Measurements from ENCODE around the gene TNPO2.

The TNPO2 gene

DNA sequence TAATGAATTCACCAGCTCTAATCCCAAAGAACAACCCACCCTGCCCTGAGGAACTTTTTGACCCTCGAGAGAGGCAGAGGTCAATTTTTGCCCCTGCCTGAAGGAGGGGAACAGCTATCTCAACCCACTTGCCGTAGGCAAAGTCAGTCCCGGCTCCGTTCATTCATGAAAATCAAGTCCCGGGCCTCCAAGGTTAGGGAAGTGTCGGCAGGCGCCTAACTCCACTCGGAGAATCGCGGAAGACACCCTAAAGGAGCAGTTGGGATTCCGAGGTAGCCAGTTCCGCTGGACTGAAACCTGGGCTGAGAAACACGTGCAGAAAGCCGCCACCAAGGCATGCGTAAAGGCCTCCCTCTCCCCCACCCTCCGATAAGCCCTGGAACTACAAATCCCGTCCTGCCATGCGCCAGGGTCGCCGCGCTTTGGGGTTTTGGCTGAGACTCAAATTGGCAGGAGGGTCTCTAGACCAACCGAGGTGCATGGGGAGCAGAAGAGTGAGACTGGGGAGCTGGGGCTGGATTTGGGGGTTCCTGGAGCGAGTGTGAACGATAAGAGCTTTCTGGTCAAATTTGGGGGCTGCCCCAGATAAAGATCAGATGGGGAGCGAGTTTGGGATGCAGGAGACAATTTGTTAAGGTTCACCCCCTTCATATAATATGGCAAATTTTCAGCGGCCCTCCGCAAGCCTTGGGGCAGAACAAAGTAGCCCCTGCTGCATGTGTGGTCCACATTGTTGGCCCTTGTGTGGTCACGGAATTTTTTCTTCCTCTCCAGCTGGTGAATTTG, at the start of gene TNPO2:
Gene TNPO2, minus strand, starts transcription at position 292 of the 786 bp plus-strand sequence. CDS start 2,955 bp downstream, outside the sequence.
- Histone ChIP-seq H3K27me3 (replicated peaks; ENCODE audit: control insufficient read depth, insufficient read depth, low read length) (no peaks in the 10 kb centered on the region), H3K36me3 (ENCODE audit: control insufficient read depth, insufficient read depth, low read length, severe bottlenecking) (peaks cover 12% of the 10 kb centered on the region), H3K9ac (ENCODE audit: low read length) (peak within 1 kb of the TSS; percentile 99), H3K4me3 (ENCODE audit: low read length) (peak within 1 kb of the TSS; percentile 97), H3K9me3 (ENCODE audit: control insufficient read depth, low read length) (no peaks in the 10 kb centered on the region), H3K4me1 (ENCODE audit: control insufficient read depth, insufficient read depth, low read length) (peaks cover 29% of the 10 kb centered on the region)
- peak; percentile 70 for DNase-seq (ENCODE audit: low read depth)

DNA sequence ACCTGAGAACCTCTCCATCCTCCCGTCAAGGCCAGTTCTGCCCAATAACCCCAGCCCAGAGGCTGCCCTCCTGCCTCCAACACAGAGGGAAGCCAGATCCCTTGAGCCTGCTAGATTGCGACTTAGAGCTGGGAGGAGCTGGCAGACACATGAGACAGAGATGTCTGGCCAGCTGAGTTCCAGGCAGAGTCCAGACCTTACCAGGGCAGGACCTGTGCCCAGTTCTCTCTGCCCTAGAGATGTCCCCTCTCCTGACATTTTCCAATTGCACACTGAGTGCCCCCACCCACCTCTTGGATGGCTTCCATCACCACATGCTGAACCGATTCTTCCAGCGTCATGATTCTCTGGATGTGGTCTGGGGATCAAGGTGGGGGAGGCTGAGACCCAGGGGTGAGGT, 48.6 kb upstream of the TNPO2 start:
- Histone ChIP-seq H3K4me3 (ENCODE audit: low read length) (no peak overlapping the region), H3K27me3 (replicated peaks; ENCODE audit: control insufficient read depth, insufficient read depth, low read length) (no peaks in the 10 kb centered on the region), H3K4me1 (ENCODE audit: control insufficient read depth, insufficient read depth, low read length) (peaks cover 37% of the 10 kb centered on the region), H3K9ac (ENCODE audit: low read length) (peak overlapping the region; percentile 92), H3K36me3 (ENCODE audit: control insufficient read depth, insufficient read depth, low read length, severe bottlenecking) (peaks cover 19% of the 10 kb centered on the region), H3K9me3 (ENCODE audit: control insufficient read depth, low read length) (no peaks in the 10 kb centered on the region)
- DNase-seq (ENCODE audit: low read depth), result no peak

DNA sequence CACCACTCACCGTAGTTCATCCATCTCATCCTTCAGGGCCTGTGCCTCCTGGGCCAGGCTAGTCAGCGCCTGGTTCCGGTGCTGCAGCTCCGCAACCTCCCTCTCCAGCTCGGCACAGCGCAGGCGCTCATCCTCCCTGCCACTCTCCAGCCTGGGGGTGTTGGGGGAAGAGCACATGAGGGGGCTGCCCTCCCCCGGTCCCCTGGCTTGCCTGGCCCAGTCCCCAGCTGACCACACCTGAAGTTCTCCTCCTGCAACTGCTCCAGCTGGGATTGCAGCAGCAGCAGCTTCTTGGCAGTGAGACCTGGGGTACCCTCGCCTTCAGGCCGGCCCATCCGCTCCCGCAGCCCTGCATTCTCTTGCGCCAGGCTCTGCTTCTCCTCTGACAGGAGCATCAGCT, 47.2 kb upstream of the TNPO2 start:
- Histone ChIP-seq H3K9ac (ENCODE audit: low read length) (no peak overlapping the region), H3K4me1 (ENCODE audit: control insufficient read depth, insufficient read depth, low read length) (peaks cover 35% of the 10 kb centered on the region), H3K4me3 (ENCODE audit: low read length) (no peak overlapping the region), H3K9me3 (ENCODE audit: control insufficient read depth, low read length) (no peaks in the 10 kb centered on the region), H3K27me3 (replicated peaks; ENCODE audit: control insufficient read depth, insufficient read depth, low read length) (no peaks in the 10 kb centered on the region), H3K36me3 (ENCODE audit: control insufficient read depth, insufficient read depth, low read length, severe bottlenecking) (peaks cover 23% of the 10 kb centered on the region)
- DNase-seq (ENCODE audit: low read depth), result no peak

DNA sequence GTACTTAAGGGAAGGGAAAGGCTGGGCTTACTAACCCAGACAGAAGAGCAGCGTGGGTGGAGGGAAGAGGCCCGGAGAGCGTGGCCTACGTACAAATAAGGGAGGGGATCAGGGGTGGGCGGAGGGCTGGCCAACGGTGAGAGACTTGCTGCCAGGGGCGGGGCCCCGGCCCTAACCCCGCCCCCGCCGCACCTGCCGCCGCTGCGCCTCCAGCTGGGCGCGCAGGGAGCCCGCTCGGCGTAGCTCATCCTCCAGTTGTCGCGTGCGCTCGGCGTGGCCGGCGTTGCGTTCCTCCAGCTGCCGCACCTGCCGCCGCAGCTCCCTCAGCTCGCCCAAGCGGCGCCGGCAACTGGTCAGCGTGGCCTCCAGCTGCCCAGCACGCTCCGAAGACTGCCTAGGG, 46.0 kb upstream of the TNPO2 start:
- H3K36me3 ChIP-seq (ENCODE audit: control insufficient read depth, insufficient read depth, low read length, severe bottlenecking), result peaks cover 34% of the 10 kb centered on the region
- no peaks in the 10 kb centered on the region for H3K9me3 ChIP-seq (ENCODE audit: control insufficient read depth, low read length)
- H3K4me1 ChIP-seq (ENCODE audit: control insufficient read depth, insufficient read depth, low read length), result peaks cover 29% of the 10 kb centered on the region
- H3K27me3 ChIP-seq (replicated peaks; ENCODE audit: control insufficient read depth, insufficient read depth, low read length), result no peaks in the 10 kb centered on the region
- no peak overlapping the region for H3K9ac ChIP-seq (ENCODE audit: low read length)
- DNase-seq (ENCODE audit: low read depth), result no peak
- H3K4me3 ChIP-seq (ENCODE audit: low read length), result no peak overlapping the region

DNA sequence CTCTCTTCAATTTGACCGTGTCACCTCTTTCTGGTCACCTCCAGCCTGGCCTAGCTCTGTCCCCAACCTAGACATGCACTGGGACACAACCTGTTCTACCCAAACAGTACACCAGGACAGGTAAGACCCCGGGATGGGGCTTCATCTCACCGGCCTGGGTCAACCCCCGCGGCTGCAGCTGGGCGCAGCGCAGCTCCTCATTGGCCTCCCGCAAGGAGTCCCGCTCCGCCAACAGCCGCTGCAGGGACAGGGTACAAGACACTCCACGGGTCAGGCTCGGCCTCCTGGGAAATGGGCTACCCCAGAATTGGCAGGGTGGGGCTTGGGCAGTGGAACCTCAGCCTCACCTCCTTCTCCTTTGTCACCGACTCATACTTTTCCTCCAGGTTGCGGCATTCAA, 43.9 kb upstream of the TNPO2 start:
- Histone ChIP-seq H3K9ac (ENCODE audit: low read length) (no peak overlapping the region), H3K9me3 (ENCODE audit: control insufficient read depth, low read length) (no peaks in the 10 kb centered on the region), H3K27me3 (replicated peaks; ENCODE audit: control insufficient read depth, insufficient read depth, low read length) (no peaks in the 10 kb centered on the region), H3K4me3 (ENCODE audit: low read length) (no peak overlapping the region), H3K36me3 (ENCODE audit: control insufficient read depth, insufficient read depth, low read length, severe bottlenecking) (peaks cover 46% of the 10 kb centered on the region), H3K4me1 (ENCODE audit: control insufficient read depth, insufficient read depth, low read length) (peaks cover 9% of the 10 kb centered on the region)
- DNase-seq (ENCODE audit: low read depth), result no peak

DNA sequence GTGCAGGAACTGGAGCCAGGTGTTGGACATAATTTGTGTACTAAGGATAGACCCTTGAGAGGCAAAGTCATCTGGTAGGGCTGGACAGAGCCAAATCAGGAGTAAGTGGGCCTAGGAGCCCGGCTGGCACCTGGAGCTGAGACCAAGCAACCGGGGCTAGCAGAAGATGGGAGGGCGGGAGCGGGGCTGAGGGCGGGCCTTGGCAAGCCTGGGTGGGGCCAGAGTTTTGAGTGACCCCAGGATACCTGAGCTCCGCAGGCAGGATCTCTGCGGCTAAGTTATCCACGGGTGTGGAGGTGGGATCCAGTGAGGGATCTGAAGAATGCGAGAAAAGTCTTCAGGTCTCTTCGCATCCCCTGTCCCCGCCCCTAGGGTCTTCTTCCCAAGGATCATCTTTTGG, 43.4 kb upstream of the TNPO2 start:
- no peaks in the 10 kb centered on the region for H3K27me3 ChIP-seq (replicated peaks; ENCODE audit: control insufficient read depth, insufficient read depth, low read length)
- H3K36me3 ChIP-seq (ENCODE audit: control insufficient read depth, insufficient read depth, low read length, severe bottlenecking), result peaks cover 51% of the 10 kb centered on the region
- H3K9me3 ChIP-seq (ENCODE audit: control insufficient read depth, low read length), result no peaks in the 10 kb centered on the region
- DNase-seq (ENCODE audit: low read depth), result no peak
- no peak overlapping the region for H3K4me3 ChIP-seq (ENCODE audit: low read length)
- no peak overlapping the region for H3K9ac ChIP-seq (ENCODE audit: low read length)
- H3K4me1 ChIP-seq (ENCODE audit: control insufficient read depth, insufficient read depth, low read length), result peaks cover 4% of the 10 kb centered on the region

DNA sequence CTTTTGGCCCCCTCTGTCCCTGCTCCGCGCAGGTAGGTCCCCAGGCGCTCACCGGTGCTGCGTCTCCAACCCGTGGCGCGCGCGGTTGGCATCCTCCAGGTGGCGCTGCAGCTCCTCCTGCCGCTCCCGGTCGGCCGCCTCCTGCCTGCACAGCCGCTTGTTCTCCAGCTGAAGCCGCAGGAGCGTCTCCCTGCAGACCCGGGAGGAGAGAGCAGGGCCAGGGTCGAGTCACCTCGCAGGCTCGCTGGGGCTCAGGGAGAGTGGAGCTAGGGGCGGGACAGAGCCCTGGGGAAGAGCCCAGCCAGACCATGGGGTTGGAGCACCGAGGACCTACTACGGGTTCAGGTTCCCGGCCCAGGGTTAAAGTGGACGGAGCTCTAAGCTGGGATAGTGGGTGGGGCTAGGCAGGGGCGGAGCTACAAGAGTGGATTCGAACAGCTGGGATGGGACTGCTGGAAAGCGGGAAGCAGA, 42.4 kb upstream of the TNPO2 start:
- H3K9ac ChIP-seq (ENCODE audit: low read length), result peak overlapping the region; percentile 42
- no peaks in the 10 kb centered on the region for H3K9me3 ChIP-seq (ENCODE audit: control insufficient read depth, low read length)
- H3K4me3 ChIP-seq (ENCODE audit: low read length), result peak overlapping the region; percentile 73
- no peaks in the 10 kb centered on the region for H3K27me3 ChIP-seq (replicated peaks; ENCODE audit: control insufficient read depth, insufficient read depth, low read length)
- no peaks in the 10 kb centered on the region for H3K4me1 ChIP-seq (ENCODE audit: control insufficient read depth, insufficient read depth, low read length)
- peak; percentile 82 for DNase-seq (ENCODE audit: low read depth)
- H3K36me3 ChIP-seq (ENCODE audit: control insufficient read depth, insufficient read depth, low read length, severe bottlenecking), result peaks cover 52% of the 10 kb centered on the region

DNA sequence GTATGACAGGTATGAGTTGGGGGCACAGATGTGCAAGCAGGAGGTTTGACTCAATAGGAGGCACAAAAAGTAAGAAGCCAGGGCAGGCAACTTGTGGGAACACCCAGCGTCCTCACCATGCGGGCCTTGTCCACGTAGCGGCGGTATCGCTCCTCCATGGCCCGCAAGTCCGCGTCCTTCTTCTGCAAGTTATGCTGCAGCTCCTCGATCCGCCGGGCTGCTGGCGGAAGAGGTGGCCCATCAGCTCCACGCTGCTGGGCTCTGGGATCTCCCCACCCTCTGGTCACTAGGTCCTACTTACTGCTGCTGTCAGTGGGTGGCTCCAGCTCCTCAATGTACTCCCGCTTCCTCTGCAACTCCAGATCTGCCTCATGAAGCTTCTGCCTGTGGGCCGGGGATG, 41.0 kb upstream of the TNPO2 start:
- Histone ChIP-seq H3K36me3 (ENCODE audit: control insufficient read depth, insufficient read depth, low read length, severe bottlenecking) (peaks cover 46% of the 10 kb centered on the region), H3K4me1 (ENCODE audit: control insufficient read depth, insufficient read depth, low read length) (no peaks in the 10 kb centered on the region)

DNA sequence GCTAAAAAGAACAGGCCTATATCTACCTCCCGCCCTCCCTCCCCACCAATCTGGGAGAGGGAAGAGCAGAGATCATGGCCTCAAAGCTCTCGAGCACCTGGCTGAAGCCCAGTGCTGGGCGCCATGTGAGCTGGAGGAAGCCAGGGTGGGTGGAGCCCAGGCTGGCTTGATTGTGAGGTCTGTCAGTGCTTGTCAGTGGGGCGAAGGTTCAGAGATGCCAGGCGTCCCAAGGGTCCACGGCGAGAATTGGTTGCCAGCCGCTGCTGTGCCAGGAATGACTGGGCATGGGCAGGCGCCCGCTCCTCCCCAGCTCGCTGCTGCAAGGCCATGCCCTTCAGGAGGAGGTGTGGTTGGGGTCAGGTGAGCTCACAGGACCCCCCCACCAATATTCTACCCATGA, 39.4 kb upstream of the TNPO2 start:
- Histone ChIP-seq H3K4me3 (ENCODE audit: low read length) (no peak overlapping the region), H3K9me3 (ENCODE audit: control insufficient read depth, low read length) (no peaks in the 10 kb centered on the region), H3K36me3 (ENCODE audit: control insufficient read depth, insufficient read depth, low read length, severe bottlenecking) (peaks cover 44% of the 10 kb centered on the region), H3K27me3 (replicated peaks; ENCODE audit: control insufficient read depth, insufficient read depth, low read length) (no peaks in the 10 kb centered on the region), H3K4me1 (ENCODE audit: control insufficient read depth, insufficient read depth, low read length) (no peaks in the 10 kb centered on the region), H3K9ac (ENCODE audit: low read length) (no peak overlapping the region)
- DNase-seq (ENCODE audit: low read depth), result no peak

More for the DNA sequence above, 41.0 kb upstream of the TNPO2 start:
- H3K9me3 ChIP-seq (ENCODE audit: control insufficient read depth, low read length), result no peaks in the 10 kb centered on the region
- H3K4me3 ChIP-seq (ENCODE audit: low read length), result no peak overlapping the region
- no peaks in the 10 kb centered on the region for H3K27me3 ChIP-seq (replicated peaks; ENCODE audit: control insufficient read depth, insufficient read depth, low read length)
- no peak overlapping the region for H3K9ac ChIP-seq (ENCODE audit: low read length)
- no peak for DNase-seq (ENCODE audit: low read depth)

DNA sequence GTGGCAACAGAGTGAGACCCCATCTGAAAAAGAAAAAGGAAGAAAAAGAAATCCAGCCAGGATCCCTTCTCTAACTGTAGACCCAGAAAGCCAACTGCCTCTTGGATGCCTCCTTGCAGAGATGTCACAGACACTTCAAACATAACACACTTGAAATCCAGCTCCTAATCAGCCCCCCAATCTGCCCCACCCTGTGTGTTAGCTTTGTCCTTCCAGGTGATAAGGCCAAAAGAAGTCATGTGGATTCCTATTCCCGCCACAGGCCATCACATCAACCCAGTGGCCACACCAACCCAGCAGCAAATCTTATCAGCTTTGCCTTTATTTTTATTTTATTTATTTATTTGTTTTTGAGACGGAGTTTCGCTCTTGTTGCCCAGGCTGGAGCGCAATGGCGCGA, 36.0 kb upstream of the TNPO2 start:
- H3K4me1 ChIP-seq (ENCODE audit: control insufficient read depth, insufficient read depth, low read length), result peaks cover 3% of the 10 kb centered on the region
- no peak for DNase-seq (ENCODE audit: low read depth)
- H3K4me3 ChIP-seq (ENCODE audit: low read length), result no peak overlapping the region
- H3K36me3 ChIP-seq (ENCODE audit: control insufficient read depth, insufficient read depth, low read length, severe bottlenecking), result peaks cover 21% of the 10 kb centered on the region
- H3K27me3 ChIP-seq (replicated peaks; ENCODE audit: control insufficient read depth, insufficient read depth, low read length), result no peaks in the 10 kb centered on the region
- no peak overlapping the region for H3K9ac ChIP-seq (ENCODE audit: low read length)
- no peaks in the 10 kb centered on the region for H3K9me3 ChIP-seq (ENCODE audit: control insufficient read depth, low read length)

DNA sequence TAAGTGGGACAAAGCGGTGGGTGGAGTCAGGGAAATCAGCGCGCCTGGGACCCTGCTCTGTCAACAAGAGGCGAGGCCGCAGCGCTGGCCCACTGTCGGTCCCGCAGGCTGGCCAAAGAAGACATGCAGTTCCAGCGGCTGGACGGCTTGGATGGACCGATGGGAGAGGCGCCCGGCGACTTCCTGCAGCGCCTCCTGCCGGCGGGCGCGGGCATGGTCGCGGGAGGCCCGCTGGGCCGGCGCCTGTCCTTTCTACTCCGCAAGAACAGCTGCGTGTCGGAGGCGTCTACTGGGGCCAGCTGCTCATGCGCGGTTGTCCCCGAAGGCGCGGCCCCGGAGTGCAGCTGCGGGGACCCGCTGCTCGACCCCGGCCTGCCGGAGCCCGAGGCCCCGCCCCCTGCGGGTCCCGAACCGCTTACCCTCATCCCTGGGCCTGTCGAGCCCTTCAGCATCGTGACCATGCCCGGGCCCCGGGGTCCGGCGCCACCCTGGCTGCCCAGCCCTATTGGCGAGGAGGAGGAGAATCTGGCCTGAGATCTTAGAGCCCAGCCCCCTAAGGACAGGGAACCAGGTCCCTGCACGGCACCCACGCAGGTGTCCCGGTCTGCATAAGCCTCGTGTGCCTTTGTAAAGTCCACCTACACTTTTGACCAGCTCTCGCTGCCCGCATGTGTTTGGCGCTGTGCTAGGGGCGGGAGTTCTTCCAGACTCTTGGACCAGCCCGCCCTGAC, 34.0 kb upstream of the TNPO2 start:
- Histone ChIP-seq H3K4me1 (ENCODE audit: control insufficient read depth, insufficient read depth, low read length) (peaks cover 3% of the 10 kb centered on the region), H3K4me3 (ENCODE audit: low read length) (peak overlapping the region; percentile 62), H3K9me3 (ENCODE audit: control insufficient read depth, low read length) (no peaks in the 10 kb centered on the region), H3K9ac (ENCODE audit: low read length) (peak overlapping the region; percentile 56), H3K36me3 (ENCODE audit: control insufficient read depth, insufficient read depth, low read length, severe bottlenecking) (peaks cover 9% of the 10 kb centered on the region), H3K27me3 (replicated peaks; ENCODE audit: control insufficient read depth, insufficient read depth, low read length) (peaks cover 4% of the 10 kb centered on the region)
- peak; percentile 82 for DNase-seq (ENCODE audit: low read depth)

Data from adipocyte (in vitro differentiated cells).